HG02970 (cell line): Measurements from ENCODE around the gene DIPK1A.
"Not testable (repeated sequence)": the region's sequence is repeated elsewhere in the genome, so short reads cannot be mapped to it uniquely, and the experiment has no call there.

Experiments used
- ATAC-seq: cut with Tn5 transposase; IDR thresholded peaks from one replicate; pipeline ENCODE4 v1.9.1; 2021; ENCODE audit warnings: mild to moderate bottlenecking, moderate library complexity, moderate number of reproducible peaks; ENCODE audit not compliant: unreplicated experiment, low FRiP score

Gene DIPK1A

GRCh38 chr1:92923664-92924063, 37.6 kb downstream of the DIPK1A start:
- no peak for ATAC-seq

- no peak for ATAC-seq
Measured at GRCh38 chr1:92922356-92923035, 38.8 kb downstream of the DIPK1A start.

- ATAC-seq, result no peak
Measured at GRCh38 chr1:92921031-92922023, 39.9 kb downstream of the DIPK1A start.

GRCh38 chr1:92916899-92917298, 44.4 kb downstream of the DIPK1A start:
- ATAC-seq, result no peak

- ATAC-seq, result no peak
Measured at GRCh38 chr1:92915547-92915946, 45.7 kb downstream of the DIPK1A start.

GRCh38 chr1:92913093-92913819, 48.0 kb downstream of the DIPK1A start:
- ATAC-seq, result no peak

- no peak for ATAC-seq
Measured at GRCh38 chr1:92910081-92910480, 51.2 kb downstream of the DIPK1A start.

GRCh38 chr1:92909321-92909720, 51.9 kb downstream of the DIPK1A start:
- no peak for ATAC-seq

- no peak for ATAC-seq
Measured at GRCh38 chr1:92907949-92908684, 53.1 kb downstream of the DIPK1A start.

GRCh38 chr1:92903765-92904164, 57.5 kb downstream of the DIPK1A start:
- no peak for ATAC-seq

- no peak for ATAC-seq
Measured at GRCh38 chr1:92902406-92902744, 58.9 kb downstream of the DIPK1A start.

- no peak for ATAC-seq
Measured at GRCh38 chr1:92901699-92902405, 59.4 kb downstream of the DIPK1A start.

- ATAC-seq, result no peak
Measured at GRCh38 chr1:92901126-92901525, 60.1 kb downstream of the DIPK1A start.

GRCh38 chr1:92900539-92900938, 60.7 kb downstream of the DIPK1A start:
- no peak for ATAC-seq

GRCh38 chr1:92899780-92900179, 61.5 kb downstream of the DIPK1A start:
- ATAC-seq, result no peak

GRCh38 chr1:92898053-92898452, 63.2 kb downstream of the DIPK1A start:
- ATAC-seq, result not testable (repeated sequence)

- ATAC-seq, result no peak
Measured at GRCh38 chr1:92887465-92887864, 73.8 kb downstream of the DIPK1A start.

- ATAC-seq, result no peak
Measured at GRCh38 chr1:92886886-92887419, 74.3 kb downstream of the DIPK1A start.

- ATAC-seq, result no peak
Measured at GRCh38 chr1:92884195-92884594, 77.1 kb downstream of the DIPK1A start.
